Raji (cell line): Measurements from ENCODE around the gene NUBP2.

ENCODE experiments used
- POLR2A ChIP-seq: IDR thresholded peaks from 2 replicates; pipeline ENCODE4 v1.6.1; 2011; ENCODE audit warnings: low read depth, low read length, control low read depth; ENCODE audit not compliant: insufficient read depth

NUBP2 gene

GRCh38 chr16:1766231-1766630 is 16.5 kb upstream of the NUBP2 start:
- TF ChIP-seq POLR2A: no peak

GRCh38 chr16:1766701-1767100 is 16.1 kb upstream of the NUBP2 start:
- no peak for TF ChIP-seq POLR2A

- no peak for TF ChIP-seq POLR2A
These were observed 15.4 kb upstream of the NUBP2 start for GRCh38 chr16:1767116-1767994.

GRCh38 chr16:1768061-1768766 is 14.5 kb upstream of the NUBP2 start:
- 0 out of 2 replicates have a peak, but pooled peaks have one; percentile 15 for TF ChIP-seq POLR2A

GRCh38 chr16:1768767-1769401 is 13.9 kb upstream of the NUBP2 start:
- no peak for TF ChIP-seq POLR2A

- TF ChIP-seq POLR2A: peak; percentile 17
These were observed 13.1 kb upstream of the NUBP2 start for GRCh38 chr16:1769402-1770300.

- TF ChIP-seq POLR2A: no peak; the same call in 1 of the 2 replicates
These were observed 12.2 kb upstream of the NUBP2 start for GRCh38 chr16:1770328-1771187.

- TF ChIP-seq POLR2A: peak; percentile 64
These were observed 11.4 kb upstream of the NUBP2 start, which contains the start of gene NME3 for GRCh38 chr16:1771188-1771863. TSS of gene NME3 (minus strand) at chr16:1771543. CDS start at chr16:1771534, 9 bp downstream.

GRCh38 chr16:1771864-1772361 is 10.8 kb upstream of the NUBP2 start:
- no peak for TF ChIP-seq POLR2A

- TF ChIP-seq POLR2A: no peak
These were observed 10.3 kb upstream of the NUBP2 start, which contains the start of gene EME2 for GRCh38 chr16:1772362-1772907. TSS of gene EME2 (plus strand) at chr16:1772810. CDS start at chr16:1773228, 418 bp downstream.

- TF ChIP-seq POLR2A: peak; percentile 87
These were observed 9.7 kb upstream of the NUBP2 start, which contains the start of gene MRPS34 for GRCh38 chr16:1772908-1773702. TSS of gene MRPS34 (minus strand) at chr16:1773134. CDS start at chr16:1773119, 15 bp downstream.

GRCh38 chr16:1773703-1774447 is 8.9 kb upstream of the NUBP2 start:
- no peak for TF ChIP-seq POLR2A
